HepG2 (cell line): Measurements from ENCODE around the gene CEBPB. TPM values are rescaled to one million over a fixed set of nuclear protein-coding genes. Genes with fewer than 3 reads are reported as not detected.

Experiments
- DZIP1 ChIP-seq: sonication (generic); formaldehyde crosslinking; IDR thresholded peaks from 2 replicates; pipeline ENCODE4 v1.5.0; 2020; ENCODE audit warnings: mild to moderate bottlenecking, missing genetic modification reagents
- FOXM1 ChIP-seq: sonication (generic); formaldehyde crosslinking; IDR thresholded peaks from 2 replicates; pipeline ENCODE4 v1.5.0; 2020; ENCODE audit warnings: missing genetic modification reagents
- GTF3A ChIP-seq: sonication (generic); formaldehyde crosslinking; conservative IDR thresholded peaks from 2 replicates; pipeline ENCODE4 v1.4.0; 2020; ENCODE audit warnings: mild to moderate bottlenecking, missing genetic modification reagents
- IKZF1 ChIP-seq: fragments of 450-650 bp; IDR thresholded peaks from 2 replicates; pipeline ENCODE4 v1.7.1; 2016
- JDP2 ChIP-seq: sonication (generic); formaldehyde crosslinking; IDR thresholded peaks from 2 replicates; pipeline ENCODE4 v1.8.1; 2022; ENCODE audit warnings: missing genetic modification reagents, borderline replicate concordance
- KLF13 ChIP-seq: sonication (generic); formaldehyde crosslinking; IDR thresholded peaks from 2 replicates; pipeline ENCODE4 v1.4.0; 2020; ENCODE audit warnings: mild to moderate bottlenecking, missing genetic modification reagents
- MTF1 ChIP-seq: sonication (generic); formaldehyde crosslinking; IDR thresholded peaks from 2 replicates; pipeline ENCODE4 v1.5.0; 2020; ENCODE audit warnings: missing genetic modification reagents
- PAF1 ChIP-seq: IDR thresholded peaks from 2 replicates; pipeline ENCODE4 v1.6.1; 2016; ENCODE audit warnings: missing genetic modification reagents, missing compliant biosample characterization
- SAFB2 ChIP-seq: sonication (generic); formaldehyde crosslinking; IDR thresholded peaks from 2 replicates; pipeline ENCODE4 v1.5.1; 2020; ENCODE audit warnings: missing genetic modification reagents, low read depth, mild to moderate bottlenecking, borderline replicate concordance
- SKI ChIP-seq: fragments of 450-650 bp; IDR thresholded peaks from one replicate; pipeline ENCODE4 v1.6.1; 2018; ENCODE audit warnings: mild to moderate bottlenecking; ENCODE audit not compliant: partially characterized antibody
- SNAI1 ChIP-seq: sonication (generic); formaldehyde crosslinking; IDR thresholded peaks from 2 replicates; pipeline ENCODE4 v1.5.0; 2020; ENCODE audit warnings: mild to moderate bottlenecking, missing genetic modification reagents, borderline replicate concordance
- SYNCRIP ChIP-seq: fragments of 200-400 bp; formaldehyde crosslinking; IDR thresholded peaks from 2 replicates; pipeline ENCODE4 v1.6.1; 2018; ENCODE audit warnings: mild to moderate bottlenecking, low read depth, low read length; ENCODE audit not compliant: insufficient read depth
- TBP ChIP-seq: sonication (generic); formaldehyde crosslinking; IDR thresholded peaks from 2 replicates; pipeline ENCODE4 v1.5.0; 2020; ENCODE audit warnings: missing genetic modification reagents
- ZBTB1 ChIP-seq: sonication (generic); formaldehyde crosslinking; IDR thresholded peaks from 2 replicates; pipeline ENCODE4 v1.4.0; 2020; ENCODE audit warnings: missing genetic modification reagents, borderline replicate concordance
- ZBTB7B ChIP-seq: sonication (generic); formaldehyde crosslinking; IDR thresholded peaks from 2 replicates; pipeline ENCODE4 v1.4.0; 2020; ENCODE audit warnings: missing genetic modification reagents
- ZNF10 ChIP-seq: sonication (generic); formaldehyde crosslinking; IDR thresholded peaks from 2 replicates; pipeline ENCODE4 v1.4.0; 2020; ENCODE audit warnings: mild to moderate bottlenecking, low read depth, missing genetic modification reagents, borderline replicate concordance
- ZNF17 ChIP-seq: sonication (generic); formaldehyde crosslinking; IDR thresholded peaks from 2 replicates; pipeline ENCODE4 v1.5.0; 2020; ENCODE audit warnings: mild to moderate bottlenecking, missing genetic modification reagents
- ZNF224 ChIP-seq: sonication (generic); formaldehyde crosslinking; IDR thresholded peaks from 2 replicates; pipeline ENCODE4 v1.5.0; 2020; ENCODE audit warnings: mild to moderate bottlenecking, missing genetic modification reagents
- ZNF570 ChIP-seq: sonication (generic); formaldehyde crosslinking; IDR thresholded peaks from 2 replicates; pipeline ENCODE4 v1.4.0; 2020; ENCODE audit warnings: mild to moderate bottlenecking, missing genetic modification reagents, borderline replicate concordance
- ZSCAN31 ChIP-seq: sonication (generic); formaldehyde crosslinking; IDR thresholded peaks from 2 replicates; pipeline ENCODE4 v1.5.0; 2020; ENCODE audit warnings: low read depth, mild to moderate bottlenecking, missing genetic modification reagents
- polyA plus RNA-seq, 8 experiments: library from polyadenylated mRNA; depleted of rRNA in 3 of 8; stranded (reverse) in 7 of 8; unstranded in 1 of 8; fragments of >200 nt; fragmentation: Illumina TruSeq in 4 of 8; extraction: Trizol in 4 of 8; gene quantifications; 2 replicates each; pipeline versions ENCODE4 v1.2.1 to v1.2.3, GENCODE V29; 2011 to 2016; ENCODE audit warnings: low read depth in 4 of 8, missing spikeins in 1 of 8, mixed read lengths in 1 of 8; ENCODE audit not compliant: insufficient read depth in 1 of 8
- total RNA-seq, 5 experiments: library from RNA; depleted of rRNA; stranded (reverse); fragments of >200 nt; fragmentation: Illumina TruSeq; extraction: Trizol; gene quantifications; 2 replicates each; pipeline ENCODE4 v1.2.3, GENCODE V29; 2016; ENCODE audit warnings: low read depth in 1 of 5
- TF ChIP-seq, protein P1 (sequence below): sonication (generic); formaldehyde crosslinking; IDR thresholded peaks from 2 replicates; pipeline ENCODE4 v1.4.0; 2020; ENCODE audit warnings: mild to moderate bottlenecking, low read depth, missing genetic modification reagents
- TF ChIP-seq, protein P2 (sequence below): sonication (generic); formaldehyde crosslinking; IDR thresholded peaks from 2 replicates; pipeline ENCODE4 v1.5.1; 2020; ENCODE audit warnings: missing genetic modification reagents, mild to moderate bottlenecking, borderline replicate concordance
- TF ChIP-seq, protein P3 (sequence below): conservative IDR thresholded peaks from 2 replicates; pipeline ENCODE4 v1.6.1; 2018; ENCODE audit warnings: missing genetic modification reagents

The CEBPB gene
- total and polyA plus RNA-seq, 2 of the 13 experiments (the other 11 are each of a cell fraction or from before 2014, with no cell fraction given): 18.5 to 28.2 TPM

DNA sequence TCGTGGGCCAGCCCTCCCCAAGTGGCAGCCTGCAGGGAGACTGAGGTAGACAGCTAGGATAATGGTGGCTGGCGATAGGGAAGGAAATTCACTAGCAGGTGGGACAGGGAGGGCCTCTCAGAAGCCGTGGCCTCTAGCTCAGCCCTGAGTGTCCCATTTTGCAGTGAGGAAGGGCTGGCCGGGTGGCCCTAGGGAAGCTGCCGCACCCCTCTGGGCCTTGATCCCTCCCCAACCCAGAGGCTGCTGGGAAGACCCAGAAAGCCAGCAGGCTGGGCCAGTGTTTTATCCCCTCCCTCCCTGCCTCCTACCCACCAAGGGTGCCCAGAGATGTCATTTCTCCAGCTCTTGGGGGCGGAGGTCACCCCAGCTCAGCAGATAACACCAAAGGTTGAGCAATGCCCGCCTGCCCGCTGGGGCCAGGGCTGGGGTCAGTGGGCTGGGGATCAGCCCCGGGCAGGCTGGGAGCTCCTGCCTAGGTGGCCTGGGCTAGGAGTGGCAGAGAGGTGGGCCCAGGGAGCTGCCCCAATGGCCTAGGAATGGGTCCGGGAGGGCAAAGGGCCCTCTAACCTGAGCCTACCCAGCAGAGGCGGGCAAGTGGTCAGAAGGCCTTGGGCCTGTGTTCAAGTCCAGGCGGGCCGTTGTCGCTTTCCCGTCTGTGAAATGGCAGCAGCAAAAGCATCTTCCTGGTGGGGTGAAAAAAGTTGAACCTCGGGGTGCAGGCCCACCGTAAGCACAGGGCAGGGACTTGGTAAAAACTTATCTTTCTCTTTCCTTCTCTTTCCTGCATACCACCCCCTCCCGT is 1.6 kb upstream of the CEBPB start (continued):
- TF ChIP-seq MTF1 (CRISPR knock-in tag) (no peak), ZNF570 (CRISPR knock-in tag) (no peak), ZNF224 (no peak), ZNF10 (CRISPR knock-in tag) (no peak), ZNF17 (CRISPR knock-in tag) (no peak), SAFB2 (CRISPR knock-in tag) (no peak), TBP (CRISPR knock-in tag) (0 out of 2 replicates have a peak, but pooled peaks have one; percentile 75), JDP2 (CRISPR knock-in tag) (peak; percentile 57; the same call in 1 of the 2 replicates), SKI (peak; percentile 84), ZBTB7B (CRISPR knock-in tag) (peak; percentile 99), PAF1 (CRISPR knock-in tag) (no peak), IKZF1 (no peak), DZIP1 (CRISPR knock-in tag) (no peak), ZBTB1 (0 out of 2 replicates have a peak, but pooled peaks have one; percentile 37), KLF13 (0 out of 2 replicates have a peak, but pooled peaks have one; percentile 20), FOXM1 (CRISPR knock-in tag) (no peak), ZSCAN31 (CRISPR knock-in tag) (peak; percentile 94; the same call in 1 of the 2 replicates), SYNCRIP (no peak), SNAI1 (CRISPR knock-in tag) (peak; percentile 93), GTF3A (CRISPR knock-in tag) (peak; percentile 67; the same call in 1 of the 2 replicates)
- TF ChIP-seq, protein P1, sequence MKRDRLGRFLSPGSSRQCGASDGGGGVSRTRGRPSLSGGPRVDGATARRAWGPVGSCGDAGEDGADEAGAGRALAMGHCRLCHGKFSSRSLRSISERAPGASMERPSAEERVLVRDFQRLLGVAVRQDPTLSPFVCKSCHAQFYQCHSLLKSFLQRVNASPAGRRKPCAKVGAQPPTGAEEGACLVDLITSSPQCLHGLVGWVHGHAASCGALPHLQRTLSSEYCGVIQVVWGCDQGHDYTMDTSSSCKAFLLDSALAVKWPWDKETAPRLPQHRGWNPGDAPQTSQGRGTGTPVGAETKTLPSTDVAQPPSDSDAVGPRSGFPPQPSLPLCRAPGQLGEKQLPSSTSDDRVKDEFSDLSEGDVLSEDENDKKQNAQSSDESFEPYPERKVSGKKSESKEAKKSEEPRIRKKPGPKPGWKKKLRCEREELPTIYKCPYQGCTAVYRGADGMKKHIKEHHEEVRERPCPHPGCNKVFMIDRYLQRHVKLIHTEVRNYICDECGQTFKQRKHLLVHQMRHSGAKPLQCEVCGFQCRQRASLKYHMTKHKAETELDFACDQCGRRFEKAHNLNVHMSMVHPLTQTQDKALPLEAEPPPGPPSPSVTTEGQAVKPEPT (CRISPR knock-in tag): no peak; the same call in 1 of the 2 replicates
- TF ChIP-seq, protein P2, sequence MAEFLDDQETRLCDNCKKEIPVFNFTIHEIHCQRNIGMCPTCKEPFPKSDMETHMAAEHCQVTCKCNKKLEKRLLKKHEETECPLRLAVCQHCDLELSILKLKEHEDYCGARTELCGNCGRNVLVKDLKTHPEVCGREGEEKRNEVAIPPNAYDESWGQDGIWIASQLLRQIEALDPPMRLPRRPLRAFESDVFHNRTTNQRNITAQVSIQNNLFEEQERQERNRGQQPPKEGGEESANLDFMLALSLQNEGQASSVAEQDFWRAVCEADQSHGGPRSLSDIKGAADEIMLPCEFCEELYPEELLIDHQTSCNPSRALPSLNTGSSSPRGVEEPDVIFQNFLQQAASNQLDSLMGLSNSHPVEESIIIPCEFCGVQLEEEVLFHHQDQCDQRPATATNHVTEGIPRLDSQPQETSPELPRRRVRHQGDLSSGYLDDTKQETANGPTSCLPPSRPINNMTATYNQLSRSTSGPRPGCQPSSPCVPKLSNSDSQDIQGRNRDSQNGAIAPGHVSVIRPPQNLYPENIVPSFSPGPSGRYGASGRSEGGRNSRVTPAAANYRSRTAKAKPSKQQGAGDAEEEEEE: no peak
- TF ChIP-seq, protein P3, sequence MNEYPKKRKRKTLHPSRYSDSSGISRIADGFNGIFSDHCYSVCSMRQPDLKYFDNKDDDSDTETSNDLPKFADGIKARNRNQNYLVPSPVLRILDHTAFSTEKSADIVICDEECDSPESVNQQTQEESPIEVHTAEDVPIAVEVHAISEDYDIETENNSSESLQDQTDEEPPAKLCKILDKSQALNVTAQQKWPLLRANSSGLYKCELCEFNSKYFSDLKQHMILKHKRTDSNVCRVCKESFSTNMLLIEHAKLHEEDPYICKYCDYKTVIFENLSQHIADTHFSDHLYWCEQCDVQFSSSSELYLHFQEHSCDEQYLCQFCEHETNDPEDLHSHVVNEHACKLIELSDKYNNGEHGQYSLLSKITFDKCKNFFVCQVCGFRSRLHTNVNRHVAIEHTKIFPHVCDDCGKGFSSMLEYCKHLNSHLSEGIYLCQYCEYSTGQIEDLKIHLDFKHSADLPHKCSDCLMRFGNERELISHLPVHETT (CRISPR knock-in tag): peak; percentile 87
